ENCODE measurements around the gene SMU1.

The SMU1 gene

DNA sequence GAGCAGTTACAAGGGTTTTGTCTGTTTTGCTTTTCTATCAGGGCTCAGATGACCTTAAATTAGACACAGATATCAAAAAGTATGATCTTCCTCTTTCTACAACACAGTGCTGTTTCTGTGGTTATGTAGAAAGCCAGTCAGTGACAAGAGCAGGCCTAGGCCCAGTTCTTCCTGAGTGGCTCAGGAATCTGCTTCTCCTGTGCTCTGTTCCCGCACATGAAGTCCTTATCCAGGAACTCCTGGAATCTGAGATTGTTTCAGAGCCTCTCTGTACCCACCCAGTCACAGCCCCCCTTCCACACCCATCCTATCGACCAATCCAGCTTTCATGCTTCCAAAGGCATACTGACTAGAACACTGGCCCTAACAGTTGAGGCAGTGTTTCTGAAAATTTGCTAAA lies 40.4 kb upstream of the SMU1 start:
- Histone ChIP-seq H3K27ac (replicated peaks; ENCODE audit: low read length) (no peak overlapping the region), H2BK5ac (ENCODE audit: low read length) (no peak overlapping the region), H2BK12ac (ENCODE audit: low read length) (no peak overlapping the region), H3K9me3 (replicated peaks in 1 of 2; ENCODE audit: control insufficient read depth in 2 of 2, insufficient read depth in 1 of 2, low read depth in 1 of 2, low read length in 2 of 2) (no peaks in the 10 kb centered on the region), H3K79me1 (ENCODE audit: low read depth, low read length) (no peaks in the 10 kb centered on the region), H2BK120ac (ENCODE audit: low read depth, low read length) (no peak overlapping the region), H3K9ac (ENCODE audit: low read depth, low read length, poor library complexity) (no peak overlapping the region), H4K91ac (ENCODE audit: low read depth, low read length, poor library complexity) (no peak overlapping the region), H3K4me2 (ENCODE audit: insufficient read depth, low read length, poor library complexity, severe bottlenecking) (no peak overlapping the region), H3K4me1 (ENCODE audit: control insufficient read depth in 2 of 2, insufficient read depth in 1 of 2, low read depth in 1 of 2, low read length in 2 of 2) (no peaks in the 10 kb centered on the region), H3K4ac (ENCODE audit: low read length) (no peak overlapping the region), H2AK5ac (ENCODE audit: low read depth, low read length) (no peak overlapping the region), H3K23ac (ENCODE audit: low read depth, low read length, poor library complexity) (no peak overlapping the region), H3K18ac (ENCODE audit: low read length) (no peak overlapping the region), H2BK15ac (ENCODE audit: low read length) (no peak overlapping the region), H3K27me3 (ENCODE audit: control insufficient read depth in 3 of 3, insufficient read depth in 3 of 3, low read depth in 1 of 3, low read length in 3 of 3) (no peaks in the 10 kb centered on the region), H3K14ac (ENCODE audit: low read length) (no peak overlapping the region), H2AFZ (ENCODE audit: low read length) (no peak overlapping the region), H3K4me3 (ENCODE audit: low read length in 2 of 2) (no peak overlapping the region), H4K8ac (ENCODE audit: low read depth, low read length) (no peak overlapping the region), H3K36me3 (replicated peaks in 1 of 2; ENCODE audit: control insufficient read depth in 2 of 2, insufficient read depth in 2 of 2, low read length in 2 of 2) (peaks cover 0 to 8% of the 10 kb centered on the region in 2 donors)
- no peak for DNase-seq (ENCODE audit: low spot score)
- WGBS, 2 donors (ENCODE audit: extremely low coverage in 2 of 2, insufficient read length in 2 of 2, insufficient replicate concordance in 1 of 2), result no CpG with 5 or more reads among the region's 2 CpGs

DNA sequence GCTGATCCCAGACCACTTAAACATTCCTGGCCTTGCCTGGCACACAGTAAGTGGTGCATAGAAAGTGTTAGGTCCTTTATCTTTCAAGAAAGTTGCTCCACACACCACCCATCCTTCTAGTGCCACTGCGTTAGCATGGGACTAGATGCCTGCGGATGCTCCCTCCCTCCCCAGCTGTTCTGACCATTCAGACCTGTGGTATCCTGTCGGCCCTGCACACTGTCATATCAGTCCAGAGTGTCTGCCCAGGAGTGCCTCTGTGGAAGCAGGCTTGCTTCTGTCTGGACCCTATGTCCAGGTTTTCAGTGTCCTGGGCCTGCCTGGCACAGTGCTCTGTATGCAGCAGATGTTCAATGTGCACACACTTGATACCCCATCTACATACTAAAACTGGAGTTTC lies 38.3 kb upstream of the SMU1 start:
- Histone ChIP-seq H3K4me3 (ENCODE audit: low read length in 2 of 2) (no peak overlapping the region), H3K9ac (ENCODE audit: low read depth, low read length, poor library complexity) (no peak overlapping the region), H3K4ac (ENCODE audit: low read length) (no peak overlapping the region), H4K8ac (ENCODE audit: low read depth, low read length) (no peak overlapping the region), H2BK120ac (ENCODE audit: low read depth, low read length) (no peak overlapping the region), H2BK15ac (ENCODE audit: low read length) (no peak overlapping the region), H4K91ac (ENCODE audit: low read depth, low read length, poor library complexity) (no peak overlapping the region), H3K27me3 (ENCODE audit: control insufficient read depth in 3 of 3, insufficient read depth in 3 of 3, low read depth in 1 of 3, low read length in 3 of 3) (no peaks in the 10 kb centered on the region), H2BK5ac (ENCODE audit: low read length) (no peak overlapping the region), H3K4me1 (ENCODE audit: control insufficient read depth in 2 of 2, insufficient read depth in 1 of 2, low read depth in 1 of 2, low read length in 2 of 2) (peaks cover 0 to 2% of the 10 kb centered on the region in 2 donors), H3K14ac (ENCODE audit: low read length) (no peak overlapping the region), H2BK12ac (ENCODE audit: low read length) (no peak overlapping the region), H3K18ac (ENCODE audit: low read length) (no peak overlapping the region), H2AK5ac (ENCODE audit: low read depth, low read length) (no peak overlapping the region), H3K23ac (ENCODE audit: low read depth, low read length, poor library complexity) (no peak overlapping the region), H3K79me1 (ENCODE audit: low read depth, low read length) (no peaks in the 10 kb centered on the region), H3K4me2 (ENCODE audit: insufficient read depth, low read length, poor library complexity, severe bottlenecking) (no peak overlapping the region), H3K36me3 (replicated peaks in 1 of 2; ENCODE audit: control insufficient read depth in 2 of 2, insufficient read depth in 2 of 2, low read length in 2 of 2) (peaks cover 0 to 8% of the 10 kb centered on the region in 2 donors), H3K27ac (replicated peaks; ENCODE audit: low read length) (no peak overlapping the region), H3K9me3 (replicated peaks in 1 of 2; ENCODE audit: control insufficient read depth in 2 of 2, insufficient read depth in 1 of 2, low read depth in 1 of 2, low read length in 2 of 2) (no peaks in the 10 kb centered on the region), H2AFZ (ENCODE audit: low read length) (no peak overlapping the region)
- WGBS, 2 donors (ENCODE audit: extremely low coverage in 2 of 2, insufficient read length in 2 of 2, insufficient replicate concordance in 1 of 2), result no CpG with 5 or more reads among the region's 3 CpGs
- DNase-seq (ENCODE audit: low spot score), result no peak

DNA sequence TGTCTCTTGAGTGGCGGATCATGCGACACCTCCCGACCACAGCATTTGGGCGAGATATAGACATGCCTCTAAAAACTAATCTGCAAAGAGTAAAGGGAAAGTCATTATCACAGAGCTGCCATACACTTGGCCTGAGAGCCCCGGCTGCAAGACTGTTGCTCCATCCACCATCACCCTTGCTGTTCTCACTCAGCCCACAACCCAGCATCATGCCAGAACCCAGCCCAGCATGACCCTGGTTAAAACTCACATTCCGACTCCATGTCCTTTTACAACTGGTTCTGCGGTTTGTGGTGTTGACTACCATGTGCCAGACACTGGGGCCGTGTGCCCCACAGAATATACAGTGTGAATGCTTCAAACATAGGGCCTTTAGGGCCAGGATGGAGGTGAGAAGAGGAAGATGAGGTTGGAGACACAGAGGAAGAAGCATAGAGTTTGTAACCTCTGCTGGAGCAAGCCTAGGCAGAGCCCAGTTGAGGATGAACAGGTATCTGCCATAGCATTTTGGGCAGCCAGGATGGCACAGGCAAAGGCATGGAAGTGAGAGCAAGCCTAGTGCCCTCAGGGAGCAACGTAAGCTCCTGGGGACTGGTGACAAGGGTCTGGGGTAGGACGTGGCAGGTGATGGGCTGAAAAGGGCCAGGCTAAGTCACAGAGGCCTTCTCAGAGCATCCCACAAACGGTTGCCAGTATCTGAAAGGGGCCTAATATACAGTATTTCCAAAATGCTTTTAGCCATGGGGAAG lies 37.5 kb upstream of the SMU1 start:
- Histone ChIP-seq H3K23ac (ENCODE audit: low read depth, low read length, poor library complexity) (no peak overlapping the region), H3K27ac (replicated peaks; ENCODE audit: low read length) (no peak overlapping the region), H2BK12ac (ENCODE audit: low read length) (no peak overlapping the region), H3K36me3 (replicated peaks in 1 of 2; ENCODE audit: control insufficient read depth in 2 of 2, insufficient read depth in 2 of 2, low read length in 2 of 2) (peaks cover 0 to 8% of the 10 kb centered on the region in 2 donors), H3K14ac (ENCODE audit: low read length) (no peak overlapping the region), H4K91ac (ENCODE audit: low read depth, low read length, poor library complexity) (no peak overlapping the region), H3K4me2 (ENCODE audit: insufficient read depth, low read length, poor library complexity, severe bottlenecking) (no peak overlapping the region), H2AFZ (ENCODE audit: low read length) (no peak overlapping the region), H3K9me3 (replicated peaks in 1 of 2; ENCODE audit: control insufficient read depth in 2 of 2, insufficient read depth in 1 of 2, low read depth in 1 of 2, low read length in 2 of 2) (no peaks in the 10 kb centered on the region), H3K18ac (ENCODE audit: low read length) (no peak overlapping the region), H4K8ac (ENCODE audit: low read depth, low read length) (no peak overlapping the region), H3K9ac (ENCODE audit: low read depth, low read length, poor library complexity) (no peak overlapping the region), H2BK15ac (ENCODE audit: low read length) (no peak overlapping the region), H2BK120ac (ENCODE audit: low read depth, low read length) (no peak overlapping the region), H3K79me1 (ENCODE audit: low read depth, low read length) (no peaks in the 10 kb centered on the region), H2BK5ac (ENCODE audit: low read length) (no peak overlapping the region), H3K4me3 (ENCODE audit: low read length in 2 of 2) (no peak overlapping the region), H3K4me1 (ENCODE audit: control insufficient read depth in 2 of 2, insufficient read depth in 1 of 2, low read depth in 1 of 2, low read length in 2 of 2) (peaks cover 0 to 2% of the 10 kb centered on the region in 2 donors), H3K4ac (ENCODE audit: low read length) (no peak overlapping the region), H3K27me3 (ENCODE audit: control insufficient read depth in 3 of 3, insufficient read depth in 3 of 3, low read depth in 1 of 3, low read length in 3 of 3) (no peaks in the 10 kb centered on the region), H2AK5ac (ENCODE audit: low read depth, low read length) (no peak overlapping the region)
- DNase-seq (ENCODE audit: low spot score), result no peak
- WGBS, 2 donors (ENCODE audit: extremely low coverage in 2 of 2, insufficient read length in 2 of 2, insufficient replicate concordance in 1 of 2), result no CpG with 5 or more reads among the region's 11 CpGs

DNA sequence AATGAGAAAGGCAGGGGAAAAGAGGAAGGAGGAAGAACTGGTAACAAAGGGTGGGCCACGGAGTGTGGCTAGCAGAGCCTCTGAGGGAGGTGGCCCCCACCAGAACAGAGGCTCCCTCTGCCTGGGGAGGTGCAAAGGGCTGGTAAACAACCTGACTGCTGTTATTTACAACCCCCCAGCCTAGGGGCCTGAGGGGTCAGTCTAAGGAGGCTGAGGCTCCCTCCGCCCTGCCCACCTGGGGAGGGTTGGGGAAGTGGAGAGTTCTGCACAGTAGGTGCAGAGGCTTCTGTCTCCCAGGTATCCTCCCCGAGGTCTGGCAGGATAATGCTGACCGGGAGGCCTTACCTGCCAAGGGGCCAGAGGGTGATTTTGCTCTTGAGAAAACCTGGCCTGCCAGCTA lies 35.6 kb upstream of the SMU1 start:
- Histone ChIP-seq H3K9ac (ENCODE audit: low read depth, low read length, poor library complexity) (no peak overlapping the region), H3K4ac (ENCODE audit: low read length) (no peak overlapping the region), H3K4me2 (ENCODE audit: insufficient read depth, low read length, poor library complexity, severe bottlenecking) (no peak overlapping the region), H3K4me3 (ENCODE audit: low read length in 2 of 2) (no peak overlapping the region), H4K8ac (ENCODE audit: low read depth, low read length) (no peak overlapping the region), H3K79me1 (ENCODE audit: low read depth, low read length) (no peaks in the 10 kb centered on the region), H3K18ac (ENCODE audit: low read length) (no peak overlapping the region), H4K91ac (ENCODE audit: low read depth, low read length, poor library complexity) (no peak overlapping the region), H2BK15ac (ENCODE audit: low read length) (no peak overlapping the region), H2AFZ (ENCODE audit: low read length) (no peak overlapping the region), H3K9me3 (replicated peaks in 1 of 2; ENCODE audit: control insufficient read depth in 2 of 2, insufficient read depth in 1 of 2, low read depth in 1 of 2, low read length in 2 of 2) (no peaks in the 10 kb centered on the region), H3K4me1 (ENCODE audit: control insufficient read depth in 2 of 2, insufficient read depth in 1 of 2, low read depth in 1 of 2, low read length in 2 of 2) (peaks cover 0 to 2% of the 10 kb centered on the region in 2 donors), H2AK5ac (ENCODE audit: low read depth, low read length) (no peak overlapping the region), H3K36me3 (replicated peaks in 1 of 2; ENCODE audit: control insufficient read depth in 2 of 2, insufficient read depth in 2 of 2, low read length in 2 of 2) (peaks cover 0 to 8% of the 10 kb centered on the region in 2 donors), H2BK5ac (ENCODE audit: low read length) (no peak overlapping the region), H2BK12ac (ENCODE audit: low read length) (no peak overlapping the region), H3K23ac (ENCODE audit: low read depth, low read length, poor library complexity) (no peak overlapping the region), H3K14ac (ENCODE audit: low read length) (no peak overlapping the region), H3K27me3 (ENCODE audit: control insufficient read depth in 3 of 3, insufficient read depth in 3 of 3, low read depth in 1 of 3, low read length in 3 of 3) (no peaks in the 10 kb centered on the region), H3K27ac (replicated peaks; ENCODE audit: low read length) (no peak overlapping the region), H2BK120ac (ENCODE audit: low read depth, low read length) (no peak overlapping the region)
- no CpG with 5 or more reads among the region's 4 CpGs for WGBS, 2 donors (ENCODE audit: extremely low coverage in 2 of 2, insufficient read length in 2 of 2, insufficient replicate concordance in 1 of 2)
- DNase-seq (ENCODE audit: low spot score), result no peak

Measured in neuronal stem cell (in vitro differentiated cells).